GM18868 (cell line): Measurements from ENCODE around the gene CLTC.

Experiments
- ATAC-seq: cut with Tn5 transposase; IDR thresholded peaks from one replicate; pipeline ENCODE4 v1.9.1; 2021; ENCODE audit warnings: mild to moderate bottlenecking, moderate library complexity; ENCODE audit not compliant: unreplicated experiment

Gene CLTC

GRCh38 chr17:59678918-59679317 is 59.2 kb downstream of the CLTC start:
- no peak for ATAC-seq

GRCh38 chr17:59680314-59680713 is 60.6 kb downstream of the CLTC start:
- no peak for ATAC-seq

- ATAC-seq: no peak
Measured at GRCh38 chr17:59683283-59683682, 63.6 kb downstream of the CLTC start.

DNA sequence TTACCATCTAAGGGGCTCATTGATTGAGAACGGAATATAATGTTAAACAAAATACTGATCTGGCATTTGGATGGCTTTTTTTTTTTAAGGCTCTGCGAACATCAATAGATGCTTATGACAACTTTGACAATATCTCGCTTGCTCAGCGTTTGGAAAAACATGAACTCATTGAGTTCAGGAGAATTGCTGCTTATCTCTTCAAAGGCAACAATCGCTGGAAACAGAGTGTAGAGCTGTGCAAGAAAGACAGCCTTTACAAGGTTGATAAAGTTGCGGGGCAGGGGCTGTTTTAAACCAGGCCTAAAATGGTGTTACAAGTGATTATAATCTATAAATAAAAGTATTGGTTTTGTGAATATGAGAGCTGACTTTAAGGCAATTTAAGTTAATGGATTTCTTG is 65.3 kb downstream of the CLTC start:
- ATAC-seq: no peak

- no peak for ATAC-seq
Measured at GRCh38 chr17:59688008-59688407, 68.3 kb downstream of the CLTC start.

- ATAC-seq: no peak
Measured at GRCh38 chr17:59688496-59688895, 68.8 kb downstream of the CLTC start.

DNA sequence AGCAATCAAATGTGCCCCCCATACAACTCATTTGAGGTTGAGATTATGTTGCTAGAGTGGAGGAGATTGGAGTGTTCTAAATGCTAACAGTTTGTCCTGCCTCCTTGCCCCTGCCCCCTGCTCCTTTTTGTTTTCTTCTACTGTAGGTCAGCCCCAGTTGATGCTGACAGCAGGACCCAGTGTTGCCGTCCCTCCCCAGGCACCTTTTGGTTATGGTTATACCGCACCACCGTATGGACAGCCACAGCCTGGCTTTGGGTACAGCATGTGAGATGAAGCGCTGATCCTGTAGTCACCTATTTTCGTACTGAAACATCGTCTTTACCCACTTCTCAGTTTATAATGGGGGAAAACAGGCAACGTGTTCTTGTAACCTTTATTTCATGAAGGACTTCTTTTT is 73.9 kb downstream of the CLTC start:
- no peak for ATAC-seq

DNA sequence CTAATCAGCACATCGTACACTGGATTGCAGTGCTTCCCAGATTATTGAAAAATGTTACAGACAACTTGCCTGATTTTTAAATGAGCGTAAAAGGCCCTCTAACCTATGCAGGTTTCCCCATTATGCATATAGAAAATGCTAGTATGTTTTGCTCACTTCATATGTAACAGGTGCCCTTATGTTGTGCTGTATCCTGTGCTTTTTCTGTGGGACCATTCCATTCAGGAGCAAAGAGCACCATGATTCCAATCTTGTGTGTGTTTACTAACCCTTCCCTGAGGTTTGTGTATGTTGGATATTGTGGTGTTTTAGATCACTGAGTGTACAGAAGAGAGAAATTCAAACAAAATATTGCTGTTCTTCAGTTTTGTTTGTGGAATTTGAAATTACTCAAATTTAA is 74.6 kb downstream of the CLTC start:
- no peak for ATAC-seq

DNA sequence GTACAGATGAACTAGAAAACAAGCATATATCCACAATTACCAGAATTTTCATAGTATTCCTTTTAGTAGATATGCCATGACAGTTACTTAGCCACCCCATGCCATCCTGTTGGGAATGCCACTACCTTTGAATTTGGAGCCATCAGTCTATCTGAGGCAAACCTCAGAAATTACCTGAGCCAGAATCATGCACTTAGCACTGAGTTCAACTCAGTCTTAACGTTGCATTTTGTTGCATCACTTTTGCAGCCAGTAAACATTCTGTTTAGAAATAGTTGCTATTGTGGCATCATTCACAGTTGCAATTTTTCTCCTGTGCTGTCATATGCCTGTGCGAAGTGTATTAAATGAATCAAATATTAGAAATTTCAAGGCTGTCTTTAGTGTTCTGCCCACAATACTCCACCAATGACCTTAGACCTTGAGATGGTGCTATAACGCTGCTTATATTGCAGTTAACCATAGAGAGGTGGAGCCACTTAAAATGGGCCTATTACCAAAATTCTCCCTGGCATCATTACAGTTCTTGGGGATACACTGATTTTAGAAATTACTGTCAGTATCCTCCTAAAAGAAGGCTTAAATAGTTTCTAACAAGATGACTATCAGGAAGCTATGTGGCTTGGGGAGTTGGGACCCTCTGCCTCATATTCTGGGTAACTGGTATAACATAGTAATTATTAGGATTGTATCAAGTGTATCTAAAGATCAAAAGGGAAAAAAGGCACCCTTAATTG is 76.4 kb downstream of the CLTC start:
- ATAC-seq: no peak

DNA sequence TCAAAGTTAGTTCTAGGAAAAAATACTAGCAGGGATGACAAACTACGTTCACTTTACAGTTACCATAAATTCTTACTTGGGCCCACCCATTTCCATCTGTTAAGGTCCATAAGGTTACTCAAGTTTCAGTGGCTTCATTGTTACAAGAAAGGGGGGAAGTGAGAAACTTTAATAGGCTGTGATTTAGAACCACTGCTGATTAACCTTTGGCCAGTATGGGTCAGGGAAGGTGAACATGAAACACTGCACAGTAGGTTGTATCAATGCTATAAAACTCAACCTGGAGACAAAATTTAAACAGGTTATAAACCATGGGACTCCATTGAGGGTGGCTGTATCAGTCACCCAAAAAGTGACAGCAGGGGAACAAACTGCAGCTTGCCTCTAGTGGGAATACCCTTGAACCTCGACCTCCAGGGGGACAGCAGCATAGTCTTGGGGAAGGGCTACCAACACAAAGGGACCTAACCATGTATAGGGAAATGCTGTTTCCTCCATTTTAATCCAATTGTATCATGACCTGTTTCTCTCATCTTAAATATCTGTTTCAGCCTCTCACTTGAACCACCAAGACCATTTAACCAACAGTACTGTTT is 77.1 kb downstream of the CLTC start:
- no peak for ATAC-seq

GRCh38 chr17:59698143-59698542 is 78.4 kb downstream of the CLTC start:
- no peak for ATAC-seq

DNA sequence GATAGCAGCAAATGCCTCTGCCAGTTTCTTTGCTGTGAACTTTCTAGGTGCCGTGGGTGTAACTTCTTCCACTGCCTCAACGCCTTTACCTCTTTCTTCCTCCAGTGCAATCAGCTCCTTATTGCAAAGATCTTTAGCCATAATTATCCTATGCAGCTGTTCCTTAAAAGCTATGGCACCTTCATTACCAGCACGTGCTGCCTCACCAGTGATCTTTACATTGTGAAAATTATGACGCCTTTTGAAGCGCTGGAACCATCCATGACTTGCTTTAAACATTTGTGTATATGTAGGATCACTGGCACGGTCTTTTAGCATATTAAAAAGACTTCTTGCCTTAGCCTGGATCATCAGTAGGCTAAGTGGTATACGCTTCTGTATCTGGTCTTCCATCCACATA is 79.5 kb downstream of the CLTC start:
- ATAC-seq: no peak

GRCh38 chr17:59699786-59700185 is 80.1 kb downstream of the CLTC start:
- ATAC-seq: no peak

GRCh38 chr17:59702304-59702703 is 82.6 kb downstream of the CLTC start:
- ATAC-seq: no peak

GRCh38 chr17:59707149-59707970 is 87.7 kb downstream of the CLTC start, which contains the start of the genes PTRH2 and VMP1:
PTRH2 (minus strand) TSS chr17:59707430; CDS start chr17:59697978, 9,452 bp downstream.
VMP1 (plus strand) TSS chr17:59707654; CDS start chr17:59731447, 23,793 bp downstream.
- peak; percentile 95 for ATAC-seq

GRCh38 chr17:59707971-59708430 is 88.3 kb downstream of the CLTC start:
- no peak for ATAC-seq

GRCh38 chr17:59711936-59712335 is 92.2 kb downstream of the CLTC start:
- no peak for ATAC-seq

- no peak for ATAC-seq
Measured at GRCh38 chr17:59712862-59713261, 93.2 kb downstream of the CLTC start.

GRCh38 chr17:59714255-59714654 is 94.6 kb downstream of the CLTC start:
- ATAC-seq: no peak

GRCh38 chr17:59716427-59716826 is 96.7 kb downstream of the CLTC start:
- ATAC-seq: no peak

- ATAC-seq: no peak
Measured at GRCh38 chr17:59719526-59719925, 99.8 kb downstream of the CLTC start.

DNA sequence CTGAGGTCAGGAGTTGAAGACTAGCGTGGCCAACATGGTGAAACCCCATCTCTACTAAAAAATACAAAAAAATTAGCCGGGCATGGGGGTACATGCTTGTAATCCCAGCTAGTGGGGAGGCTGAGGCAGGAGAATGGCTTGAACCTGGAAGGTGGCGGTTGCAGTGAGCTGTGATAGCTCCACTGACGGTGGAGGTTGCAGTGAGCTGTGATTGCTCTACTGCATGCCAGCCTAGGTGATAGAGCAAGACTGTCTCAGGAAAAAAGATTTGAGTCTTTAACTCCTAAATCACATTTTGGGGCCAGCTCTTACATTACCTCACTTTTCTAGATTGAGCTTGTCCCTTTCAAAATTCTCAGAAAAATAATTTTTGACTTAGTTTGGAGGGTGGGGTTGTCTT is 102.9 kb downstream of the CLTC start:
- ATAC-seq: no peak
